SK-N-SH (cell line): ENCODE data around the gene PAXX. TPM values are rescaled to one million over a fixed set of nuclear protein-coding genes. Genes with fewer than 3 reads are reported as not detected.

Experiments
- CTCF ChIA-PET: fragments of 300-600, 350-600 bp; formaldehyde crosslinking; extraction: SDS; loops from one replicate; lab custom pipeline; 2021; lab: Yijun Ruan, JAX
- POLR2A ChIA-PET: fragments of 350-600 bp; sonication (Branson Sonifier 250); formaldehyde crosslinking; extraction: SDS; loops from one replicate; lab custom pipeline; 2020; ENCODE audit warnings: antibody characterized with exemption, inconsistent platforms; lab: Yijun Ruan, JAX
- DNase-seq: peaks from one replicate; pipeline ENCODE4 v3.0.0; 2012
- H2AFZ ChIP-seq: fragments of 200-600 bp; sonication (generic); 2 replicates; pipeline ENCODE4 v1.8.1; 2016; ENCODE audit warnings: antibody characterized with exemption, mild to moderate bottlenecking, low read depth
- H3F3A ChIP-seq: fragments of 200-600 bp; sonication (generic); replicated peaks from 2 replicates; pipeline ENCODE3; 2016; ENCODE audit warnings: antibody characterized with exemption, mild to moderate bottlenecking; ENCODE audit not compliant: insufficient read depth
- H3K27ac ChIP-seq, 2 experiments: fragments of 200-500 bp in 1 of 2; fragments of 200-600 bp in 1 of 2; sonication (Bioruptor generic) in 1 of 2; sonication (generic), shearing (Covaris generic) in 1 of 2; 2 replicates each; pipeline versions ENCODE4 v1.5.1 to v1.6.1; 2014 to 2016; ENCODE audit warnings: low read depth in 2 of 2, inconsistent platforms in 1 of 2, low read length in 1 of 2, mild to moderate bottlenecking in 1 of 2, mixed read lengths in 1 of 2
- H3K27me3 ChIP-seq: fragments of 200-600 bp; sonication (generic), shearing (Covaris generic); 2 replicates; pipeline ENCODE4 v1.6.1; 2016; ENCODE audit warnings: mixed run types; ENCODE audit not compliant: insufficient read depth
- H3K36me3 ChIP-seq, 2 experiments: fragments of 200-500 bp in 1 of 2; fragments of 200-600 bp in 1 of 2; sonication (Bioruptor generic) in 1 of 2; sonication (generic) in 1 of 2; replicated peaks in 1 of 2; 2 replicates each; pipeline versions ENCODE3 to v1.5.1; 2014 to 2016; ENCODE audit warnings: low read length in 1 of 2, mild to moderate bottlenecking in 1 of 2; ENCODE audit not compliant: insufficient read depth in 2 of 2, control insufficient read depth in 1 of 2
- H3K4me1 ChIP-seq, 2 experiments: fragments of 200-500 bp in 1 of 2; fragments of 200-600 bp in 1 of 2; sonication (Bioruptor generic) in 1 of 2; sonication (generic), shearing (Covaris generic) in 1 of 2; 2 replicates each; pipeline versions ENCODE4 v1.5.1 to v1.6.1; 2014 to 2016; ENCODE audit warnings: low read depth in 1 of 2, low read length in 1 of 2, mixed run types in 1 of 2; ENCODE audit not compliant: insufficient read depth in 2 of 2, control insufficient read depth in 1 of 2
- H3K4me2 ChIP-seq: fragments of 200-600 bp; sonication (generic), shearing (Covaris generic); 2 replicates; pipeline ENCODE4 v1.6.1; 2017; ENCODE audit warnings: mixed run types
- H3K4me3 ChIP-seq, 2 experiments: fragments of 200-500 bp in 1 of 2; fragments of 200-600 bp in 1 of 2; sonication (Bioruptor generic) in 1 of 2; sonication (generic), shearing (Covaris generic) in 1 of 2; 2 replicates each; pipeline versions ENCODE4 v1.5.1 to v1.8.1; 2014 to 2016; ENCODE audit warnings: low read depth in 2 of 2, inconsistent platforms in 1 of 2, low read length in 1 of 2, mild to moderate bottlenecking in 1 of 2, mixed read lengths in 1 of 2, moderate library complexity in 1 of 2
- H3K79me2 ChIP-seq: fragments of 200-600 bp; sonication (generic); 2 replicates; pipeline ENCODE4 v1.8.1; 2017; ENCODE audit warnings: mild to moderate bottlenecking; ENCODE audit not compliant: insufficient read depth
- H3K9ac ChIP-seq: fragments of 200-600 bp; sonication (generic); 2 replicates; pipeline ENCODE4 v1.6.1; 2017; ENCODE audit warnings: mixed run types
- H3K9me2 ChIP-seq: fragments of 200-600 bp; sonication (generic); 2 replicates; pipeline ENCODE4 v1.6.1; 2017; ENCODE audit warnings: mixed run types
- H3K9me3 ChIP-seq: fragments of 200-600 bp; sonication (generic); 2 replicates; pipeline ENCODE4 v1.6.1; 2017; ENCODE audit warnings: mixed run types, mild to moderate bottlenecking, moderate library complexity
- H4K20me1 ChIP-seq: fragments of 200-600 bp; sonication (generic); 2 replicates; pipeline ENCODE4 v1.6.1; 2017; ENCODE audit warnings: mild to moderate bottlenecking, mixed run types; ENCODE audit not compliant: insufficient read depth
- GATA2 ChIP-seq: sonication (generic); formaldehyde crosslinking; IDR thresholded peaks from 2 replicates; pipeline ENCODE4 v1.5.0; 2020; ENCODE audit warnings: mild to moderate bottlenecking, missing genetic modification reagents
- JUND ChIP-seq: IDR thresholded peaks from 2 replicates; pipeline ENCODE4 v1.4.0; 2012
- MXI1 ChIP-seq: IDR thresholded peaks from 2 replicates; pipeline ENCODE4 v1.6.1; 2012; ENCODE audit warnings: mild to moderate bottlenecking, low read depth, low read length, improper control_type of control experiment
- POLR2AphosphoS5 ChIP-seq: IDR thresholded peaks from 2 replicates; pipeline ENCODE4 v1.6.1; 2012; ENCODE audit warnings: low read depth, low read length
- RAD21 ChIP-seq: IDR thresholded peaks from 2 replicates; pipeline ENCODE4 v1.6.1; 2012; ENCODE audit warnings: mild to moderate bottlenecking, low read length
- WGBS: methylation state at CpG from one replicate; pipeline ENCODE4 v1.1.6; 2017; ENCODE audit warnings: low lambda C conversion rate; 5-methylcytosine and 5-hydroxymethylcytosine counted together
- polyA plus RNA-seq, 3 experiments: library from polyadenylated mRNA; depleted of rRNA; stranded (reverse); fragments of >200 nt; gene quantifications; 2 replicates each; pipeline ENCODE4 v1.2.3, GENCODE V29; 2012
- TF ChIP-seq, protein P1 (sequence below): fragments of 150-350 bp; IDR thresholded peaks from 2 replicates; pipeline ENCODE4 v1.6.1; 2016; ENCODE audit warnings: mild to moderate bottlenecking, low read depth, low read length
- TF ChIP-seq, protein P2 (sequence below): fragments of 200-600 bp; sonication (generic); IDR thresholded peaks from 2 replicates; pipeline ENCODE4 v1.6.1; 2017; ENCODE audit warnings: antibody characterized with exemption, mild to moderate bottlenecking, moderate library complexity
- TF ChIP-seq, protein P3 (sequence below): IDR thresholded peaks from 2 replicates; pipeline ENCODE4 v1.4.0; 2012; ENCODE audit warnings: low read depth

The PAXX gene
- polyA plus RNA-seq, 1 of the 3 experiments (the other 2 are of a cell fraction): 52.9 TPM

DNA sequence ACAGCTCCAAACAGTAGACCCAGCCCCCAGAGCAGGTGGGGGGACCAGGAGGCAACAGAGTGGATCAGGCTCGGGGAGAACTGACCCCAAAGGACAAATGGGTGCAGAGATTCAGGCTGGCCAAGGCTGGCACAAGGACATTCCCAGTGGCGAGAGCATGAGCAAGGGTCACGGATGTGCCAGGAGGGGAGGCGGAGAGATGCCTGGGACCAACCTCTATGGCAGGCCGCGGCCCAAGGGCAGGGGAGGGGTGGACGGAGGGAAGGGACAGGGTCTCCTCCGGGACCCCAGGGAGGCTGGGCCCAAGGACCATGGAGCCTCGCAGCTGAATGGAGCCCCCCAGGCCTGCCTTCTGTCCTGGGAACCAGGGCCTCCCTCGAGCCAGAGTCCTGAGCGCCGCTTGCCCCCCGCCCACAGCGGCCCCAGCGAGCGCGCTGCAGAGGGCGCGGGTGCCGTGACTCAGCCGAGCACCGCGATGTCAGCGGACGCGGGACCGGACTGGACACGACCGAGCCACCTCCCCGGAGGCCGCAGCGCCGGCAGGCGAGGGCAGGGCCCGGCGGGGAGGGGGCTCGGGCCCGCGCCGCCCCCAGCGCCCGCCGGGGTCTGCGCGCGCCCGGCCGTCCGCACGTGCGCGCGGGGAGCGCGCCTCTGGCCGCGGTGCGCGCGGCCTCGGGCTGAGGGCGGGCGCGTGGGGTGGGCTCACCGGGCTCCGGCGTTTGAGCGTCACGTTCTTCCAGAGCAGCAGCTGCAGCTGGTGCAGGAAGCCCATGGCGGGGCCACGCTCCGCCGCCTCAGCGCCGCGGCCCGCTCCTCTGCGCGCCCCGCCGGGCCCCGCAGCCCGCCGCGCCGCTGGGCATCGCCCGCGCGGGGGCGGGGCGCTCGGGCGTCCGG is 35.4 kb downstream of the PAXX start, which contains the start of gene ABCA2:
Gene ABCA2, minus strand, starts transcription at position 869 of the 894 bp plus-strand sequence. Its CDS starts 97 bp downstream, at position 772.
- no peak for TF ChIP-seq POLR2AphosphoS5
- no peak for TF ChIP-seq JUND
- TF ChIP-seq, protein P1, sequence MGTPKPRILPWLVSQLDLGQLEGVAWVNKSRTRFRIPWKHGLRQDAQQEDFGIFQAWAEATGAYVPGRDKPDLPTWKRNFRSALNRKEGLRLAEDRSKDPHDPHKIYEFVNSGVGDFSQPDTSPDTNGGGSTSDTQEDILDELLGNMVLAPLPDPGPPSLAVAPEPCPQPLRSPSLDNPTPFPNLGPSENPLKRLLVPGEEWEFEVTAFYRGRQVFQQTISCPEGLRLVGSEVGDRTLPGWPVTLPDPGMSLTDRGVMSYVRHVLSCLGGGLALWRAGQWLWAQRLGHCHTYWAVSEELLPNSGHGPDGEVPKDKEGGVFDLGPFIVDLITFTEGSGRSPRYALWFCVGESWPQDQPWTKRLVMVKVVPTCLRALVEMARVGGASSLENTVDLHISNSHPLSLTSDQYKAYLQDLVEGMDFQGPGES: no peak
- 0 out of 2 replicates have a peak, but pooled peaks have one; percentile 20 for TF ChIP-seq MXI1
- H2AFZ ChIP-seq: 0 out of 2 replicates have a peak within 1 kb of the TSS, but pooled peaks have one; percentile 29
- CTCF ChIA-PET: interaction anchor here (1.1 to 15.1 kb wide), 24 partner anchors 8 to 260 kb away, joined by 3 to 350 read pairs (median 8); partner anchors contain the start of genes C8G, CLIC3, FBXW5 and LCN12
- peak within 1 kb of the TSS; percentile 62 to 73 for H3K4me3 ChIP-seq
- H3K27me3 ChIP-seq: no peaks in the 10 kb centered on the region
- no peaks in the 10 kb centered on the region for H3K9me3 ChIP-seq
- 0 out of 2 replicates have a peak, but pooled peaks cover 3% of the 10 kb centered on the region for H3K79me2 ChIP-seq
- H3K9me2 ChIP-seq: no peaks in the 10 kb centered on the region
- peak within 1 kb of the TSS; percentile 36; the same call in 1 of the 2 replicates for H3K9ac ChIP-seq
- peak within 1 kb of the TSS in 1 of 2 experiments; percentile 83; a peak in 2 of 4 replicates for H3K27ac ChIP-seq
- peaks cover 5 to 48% of the 10 kb centered on the region in 2 experiments; a peak in 1 of 4 replicates for H3K4me1 ChIP-seq
- 46% methylated on average over 7 of the region's 95 CpGs for WGBS
- no peaks in the 10 kb centered on the region for H4K20me1 ChIP-seq
- no peaks in the 10 kb centered on the region for H3F3A ChIP-seq
- H3K4me2 ChIP-seq: peak within 1 kb of the TSS; percentile 99
- H3K36me3 ChIP-seq: no peaks in the 10 kb centered on the region
- DNase-seq: peak; percentile 56
- POLR2A ChIA-PET: interaction anchor here (0.9 kb wide), 1 partner anchor 49 kb away, joined by 3 read pairs; no protein-coding TSS in a partner anchor

DNA sequence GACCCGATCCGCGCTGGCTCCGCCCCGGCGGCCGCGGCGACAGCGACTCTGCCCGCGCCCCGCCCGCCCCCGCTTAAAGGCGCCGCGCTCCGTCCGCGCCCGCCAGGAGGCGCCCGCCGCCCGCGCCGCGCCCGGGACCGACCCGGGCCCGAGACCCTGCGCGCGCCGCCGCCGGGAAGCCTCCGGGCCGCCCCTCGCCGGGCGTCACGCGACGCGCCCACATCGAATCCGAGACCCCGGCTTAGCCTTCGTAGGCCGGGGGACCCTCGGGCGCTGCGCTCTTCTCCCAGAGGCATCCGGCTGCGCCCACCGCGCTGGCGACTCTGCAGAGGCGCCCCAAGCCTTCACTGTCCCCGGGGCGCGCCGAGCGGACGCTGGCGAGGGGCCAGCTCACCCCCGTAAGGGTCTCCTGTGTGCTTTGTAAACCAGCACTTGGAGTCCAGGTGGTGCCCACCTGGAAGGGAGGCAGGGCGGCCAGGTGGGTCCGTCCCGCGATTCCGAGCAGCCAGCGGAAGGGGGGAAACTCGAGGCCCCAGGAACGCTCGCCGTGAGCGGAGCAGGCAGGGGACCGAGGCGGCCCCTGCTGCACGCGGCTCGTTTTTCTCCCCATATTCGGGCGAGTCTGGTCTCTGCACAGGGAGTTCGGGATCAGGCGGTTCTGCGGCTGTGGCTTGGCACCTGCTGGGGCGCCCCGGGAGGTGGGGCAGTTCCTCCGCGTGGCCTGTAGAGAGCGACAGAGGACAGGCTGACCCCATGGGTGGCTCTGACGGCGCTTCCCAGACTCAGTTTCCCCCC is 36.2 kb downstream of the PAXX start:
- ChIA-PET POLR2A (interaction anchor here (1.1 to 1.4 kb wide), 3 partner anchors 27 to 80 kb away, joined by 3 to 5 read pairs (median 4); no protein-coding TSS in a partner anchor), CTCF (interaction anchor here (0.6 to 15.1 kb wide), 54 partner anchors 9 to 357 kb away, joined by 3 to 350 read pairs (median 5); partner anchors contain the start of genes AJM1, C8G, CLIC3 and FBXW5)
- H3K79me2 ChIP-seq: 0 out of 2 replicates have a peak, but pooled peaks cover 3% of the 10 kb centered on the region
- H2AFZ ChIP-seq: no peak overlapping the region
- H3K9me3 ChIP-seq: no peaks in the 10 kb centered on the region
- H3K4me3 ChIP-seq: peak overlapping the region; percentile 62 to 73
- no peaks in the 10 kb centered on the region for H3F3A ChIP-seq
- no peaks in the 10 kb centered on the region for H3K27me3 ChIP-seq
- H3K9ac ChIP-seq: no peak overlapping the region
- H4K20me1 ChIP-seq: no peaks in the 10 kb centered on the region
- H3K36me3 ChIP-seq: no peaks in the 10 kb centered on the region
- H3K9me2 ChIP-seq: no peaks in the 10 kb centered on the region
- peak overlapping the region; percentile 99 for H3K4me2 ChIP-seq
- peaks cover 5 to 49% of the 10 kb centered on the region in 2 experiments; a peak in 1 of 4 replicates for H3K4me1 ChIP-seq
- DNase-seq: peak; percentile 91
- H3K27ac ChIP-seq: peak overlapping the region in 1 of 2 experiments; percentile 43; a peak in 2 of 4 replicates
- TF ChIP-seq GATA2 (CRISPR knock-in tag): no peak
- TF ChIP-seq, protein P2, sequence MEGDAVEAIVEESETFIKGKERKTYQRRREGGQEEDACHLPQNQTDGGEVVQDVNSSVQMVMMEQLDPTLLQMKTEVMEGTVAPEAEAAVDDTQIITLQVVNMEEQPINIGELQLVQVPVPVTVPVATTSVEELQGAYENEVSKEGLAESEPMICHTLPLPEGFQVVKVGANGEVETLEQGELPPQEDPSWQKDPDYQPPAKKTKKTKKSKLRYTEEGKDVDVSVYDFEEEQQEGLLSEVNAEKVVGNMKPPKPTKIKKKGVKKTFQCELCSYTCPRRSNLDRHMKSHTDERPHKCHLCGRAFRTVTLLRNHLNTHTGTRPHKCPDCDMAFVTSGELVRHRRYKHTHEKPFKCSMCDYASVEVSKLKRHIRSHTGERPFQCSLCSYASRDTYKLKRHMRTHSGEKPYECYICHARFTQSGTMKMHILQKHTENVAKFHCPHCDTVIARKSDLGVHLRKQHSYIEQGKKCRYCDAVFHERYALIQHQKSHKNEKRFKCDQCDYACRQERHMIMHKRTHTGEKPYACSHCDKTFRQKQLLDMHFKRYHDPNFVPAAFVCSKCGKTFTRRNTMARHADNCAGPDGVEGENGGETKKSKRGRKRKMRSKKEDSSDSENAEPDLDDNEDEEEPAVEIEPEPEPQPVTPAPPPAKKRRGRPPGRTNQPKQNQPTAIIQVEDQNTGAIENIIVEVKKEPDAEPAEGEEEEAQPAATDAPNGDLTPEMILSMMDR: peak; percentile 7; the same call in 1 of the 2 replicates
- TF ChIP-seq RAD21: peak; percentile 27; the same call in 1 of the 2 replicates
- TF ChIP-seq, protein P3, sequence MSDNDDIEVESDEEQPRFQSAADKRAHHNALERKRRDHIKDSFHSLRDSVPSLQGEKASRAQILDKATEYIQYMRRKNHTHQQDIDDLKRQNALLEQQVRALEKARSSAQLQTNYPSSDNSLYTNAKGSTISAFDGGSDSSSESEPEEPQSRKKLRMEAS: no peak
- WGBS: under 1% methylated on average over 15 of the region's 98 CpGs
